Mammary epithelial cell (primary cell): ENCODE measurements around the gene MYO16.

ENCODE experiments used
- EZH2 ChIP-seq: IDR thresholded peaks from 2 replicates; pipeline ENCODE4 v1.6.1; 2012; ENCODE audit warnings: low read length, inconsistent platforms, borderline replicate concordance
- TF ChIP-seq, protein P1 (sequence below), 2 donors: IDR thresholded peaks in 1 of 2; conservative IDR thresholded peaks in 1 of 2; 2 replicates each; pipeline ENCODE4 v1.5.1; 2011 to 2012; ENCODE audit warnings: inconsistent platforms in 2 of 2, low read length in 2 of 2, mild to moderate bottlenecking in 2 of 2, control low read depth in 1 of 2, low read depth in 1 of 2; ENCODE audit not compliant: insufficient read depth in 1 of 2; ENCODE audit errors: extremely low read depth in 1 of 2

DNA sequence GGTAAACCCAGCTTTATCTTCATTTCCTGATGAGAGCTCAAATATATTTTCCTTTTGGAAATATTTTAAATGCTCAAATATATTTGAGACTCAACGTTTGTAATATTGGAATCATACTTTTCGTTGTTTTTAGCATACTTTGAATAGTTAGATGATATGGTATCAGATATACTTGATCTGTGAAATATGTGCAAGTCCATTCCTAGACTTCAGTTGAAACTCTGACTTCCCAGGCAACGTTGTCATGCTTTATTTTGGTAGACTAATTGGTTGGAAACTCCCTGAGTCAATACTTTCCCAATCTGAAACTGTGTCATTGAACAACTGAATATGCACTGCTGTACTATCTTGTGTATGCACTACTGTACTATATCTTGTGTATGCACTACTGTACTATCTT, 378.5 kb downstream of the MYO16 start:
- TF ChIP-seq, protein P1, sequence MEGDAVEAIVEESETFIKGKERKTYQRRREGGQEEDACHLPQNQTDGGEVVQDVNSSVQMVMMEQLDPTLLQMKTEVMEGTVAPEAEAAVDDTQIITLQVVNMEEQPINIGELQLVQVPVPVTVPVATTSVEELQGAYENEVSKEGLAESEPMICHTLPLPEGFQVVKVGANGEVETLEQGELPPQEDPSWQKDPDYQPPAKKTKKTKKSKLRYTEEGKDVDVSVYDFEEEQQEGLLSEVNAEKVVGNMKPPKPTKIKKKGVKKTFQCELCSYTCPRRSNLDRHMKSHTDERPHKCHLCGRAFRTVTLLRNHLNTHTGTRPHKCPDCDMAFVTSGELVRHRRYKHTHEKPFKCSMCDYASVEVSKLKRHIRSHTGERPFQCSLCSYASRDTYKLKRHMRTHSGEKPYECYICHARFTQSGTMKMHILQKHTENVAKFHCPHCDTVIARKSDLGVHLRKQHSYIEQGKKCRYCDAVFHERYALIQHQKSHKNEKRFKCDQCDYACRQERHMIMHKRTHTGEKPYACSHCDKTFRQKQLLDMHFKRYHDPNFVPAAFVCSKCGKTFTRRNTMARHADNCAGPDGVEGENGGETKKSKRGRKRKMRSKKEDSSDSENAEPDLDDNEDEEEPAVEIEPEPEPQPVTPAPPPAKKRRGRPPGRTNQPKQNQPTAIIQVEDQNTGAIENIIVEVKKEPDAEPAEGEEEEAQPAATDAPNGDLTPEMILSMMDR (conservative IDR thresholded peaks at IDR 0.05 in 1 of 2, IDR thresholded peaks at IDR 0.05 in 1 of 2; ENCODE audit: extremely low read depth in 1 of 2, insufficient read depth in 1 of 2, low read depth in 1 of 2, low read length in 2 of 2) = no peak
- TF ChIP-seq EZH2 = no peak
